ENCODE data around the gene ITPKB.

DNA sequence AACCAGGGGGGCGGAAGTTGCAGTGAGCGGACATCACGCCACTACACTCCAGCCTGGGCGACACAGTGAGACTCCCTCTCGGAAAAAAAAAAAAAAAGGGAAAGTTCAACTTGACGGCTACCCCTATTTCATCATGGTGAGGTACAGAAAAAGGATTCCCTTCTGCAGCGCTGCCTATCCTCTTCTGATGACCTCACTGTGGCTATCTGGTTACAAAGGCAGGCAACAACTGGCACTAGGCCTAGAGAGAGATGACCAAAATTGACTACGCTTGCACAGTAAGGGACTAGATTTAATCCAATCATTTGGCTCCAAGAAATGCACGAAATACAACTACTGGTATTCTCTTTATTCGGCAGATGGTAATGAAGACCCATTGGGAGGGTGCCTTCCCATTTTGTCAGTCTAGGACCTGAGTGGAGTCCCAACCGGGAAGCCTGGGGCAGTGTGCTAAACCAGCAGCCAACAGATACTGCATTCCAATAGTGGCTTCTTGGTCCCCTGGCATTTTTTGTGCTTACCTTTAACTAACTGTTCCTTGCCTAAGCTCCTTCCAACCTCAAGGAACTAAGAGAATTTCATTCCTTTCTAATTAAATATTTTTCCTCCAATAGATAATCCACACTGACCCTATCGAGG lies 36.6 kb downstream of the ITPKB start:
- TF ChIP-seq, protein P1, sequence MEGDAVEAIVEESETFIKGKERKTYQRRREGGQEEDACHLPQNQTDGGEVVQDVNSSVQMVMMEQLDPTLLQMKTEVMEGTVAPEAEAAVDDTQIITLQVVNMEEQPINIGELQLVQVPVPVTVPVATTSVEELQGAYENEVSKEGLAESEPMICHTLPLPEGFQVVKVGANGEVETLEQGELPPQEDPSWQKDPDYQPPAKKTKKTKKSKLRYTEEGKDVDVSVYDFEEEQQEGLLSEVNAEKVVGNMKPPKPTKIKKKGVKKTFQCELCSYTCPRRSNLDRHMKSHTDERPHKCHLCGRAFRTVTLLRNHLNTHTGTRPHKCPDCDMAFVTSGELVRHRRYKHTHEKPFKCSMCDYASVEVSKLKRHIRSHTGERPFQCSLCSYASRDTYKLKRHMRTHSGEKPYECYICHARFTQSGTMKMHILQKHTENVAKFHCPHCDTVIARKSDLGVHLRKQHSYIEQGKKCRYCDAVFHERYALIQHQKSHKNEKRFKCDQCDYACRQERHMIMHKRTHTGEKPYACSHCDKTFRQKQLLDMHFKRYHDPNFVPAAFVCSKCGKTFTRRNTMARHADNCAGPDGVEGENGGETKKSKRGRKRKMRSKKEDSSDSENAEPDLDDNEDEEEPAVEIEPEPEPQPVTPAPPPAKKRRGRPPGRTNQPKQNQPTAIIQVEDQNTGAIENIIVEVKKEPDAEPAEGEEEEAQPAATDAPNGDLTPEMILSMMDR (IDR thresholded peaks at IDR 0.05), result no peak
- no peak for TF ChIP-seq POLR2A (IDR thresholded peaks at IDR 0.05)
